Subcutaneous abdominal adipose tissue (tissue), 5 donors: ENCODE results near the gene SLC35F6.
A peak's percentile ranks its signal among the peaks of the same experiment; 100 is the strongest.

Experiments
- H3K27ac ChIP-seq: one replicate; pipeline ENCODE4 v1.7.0; 2013; ENCODE audit warnings: low read depth, mild to moderate bottlenecking, inconsistent platforms, low read length, moderate library complexity
- H3K27me3 ChIP-seq, 5 donors: one replicate each; pipeline ENCODE4 v1.7.0; 2013; ENCODE audit warnings: low read length in 5 of 5, inconsistent platforms in 1 of 5; ENCODE audit not compliant: control insufficient read depth in 5 of 5, insufficient read depth in 4 of 5
- H3K36me3 ChIP-seq, 5 donors: one replicate each; pipeline ENCODE4 v1.7.0; 2013; ENCODE audit warnings: low read length in 5 of 5; ENCODE audit not compliant: control insufficient read depth in 5 of 5, insufficient read depth in 5 of 5
- H3K4me1 ChIP-seq, 5 donors: one replicate each; pipeline ENCODE4 v1.7.0; 2013; ENCODE audit warnings: low read length in 5 of 5, mild to moderate bottlenecking in 3 of 5, moderate library complexity in 1 of 5; ENCODE audit not compliant: control insufficient read depth in 5 of 5, insufficient read depth in 5 of 5
- H3K4me3 ChIP-seq, 5 donors: one replicate each; pipeline ENCODE4 v1.7.0; 2013; ENCODE audit warnings: low read length in 5 of 5, low read depth in 1 of 5
- H3K9ac ChIP-seq, 5 donors: one replicate each; pipeline ENCODE4 v1.7.0; 2013; ENCODE audit warnings: low read length in 5 of 5, mild to moderate bottlenecking in 4 of 5, moderate library complexity in 3 of 5
- H3K9me3 ChIP-seq, 5 donors: one replicate each; pipeline ENCODE4 v1.7.0; 2013; ENCODE audit warnings: low read length in 5 of 5; ENCODE audit not compliant: control insufficient read depth in 5 of 5
- donor health status: healthy.
- donor health status: healthy.
- donor health status: healthy.
- donor health status: healthy.
- donor health status: healthy.

Gene SLC35F6

GRCh38 chr2:26767129-26767528 lies 3.0 kb downstream of the SLC35F6 start:
- no peak overlapping the region for H3K4me3 ChIP-seq
- H3K27me3 ChIP-seq: no peaks in the 10 kb centered on the region
- H3K36me3 ChIP-seq: no peaks in the 10 kb centered on the region
- peaks cover 20 to 88% (median 77%) of the 10 kb centered on the region in 5 donors for H3K4me1 ChIP-seq
- peak overlapping the region in 3 of 5 donors; percentile 20 to 52 (median 26) for H3K9ac ChIP-seq
- H3K9me3 ChIP-seq: no peaks in the 10 kb centered on the region
- peak overlapping the region; percentile 58 for H3K27ac ChIP-seq

GRCh38 chr2:26767894-26768487 lies 3.9 kb downstream of the SLC35F6 start:
- Histone ChIP-seq H3K27me3 (no peaks in the 10 kb centered on the region), H3K4me1 (peaks cover 28 to 97% (median 85%) of the 10 kb centered on the region in 5 donors), H3K27ac (peak overlapping the region; percentile 93)

GRCh38 chr2:26768759-26769088 lies 4.6 kb downstream of the SLC35F6 start:
- Histone ChIP-seq H3K27ac (peak overlapping the region; percentile 93), H3K9ac (peak overlapping the region in 2 of 5 donors; percentile 56 to 72), H3K9me3 (no peaks in the 10 kb centered on the region), H3K27me3 (no peaks in the 10 kb centered on the region), H3K4me1 (peaks cover 28 to 92% (median 82%) of the 10 kb centered on the region in 5 donors), H3K4me3 (peak overlapping the region in 1 of 5 donors; percentile 17), H3K36me3 (peaks cover 0 to under 1% (median 0%) of the 10 kb centered on the region in 5 donors)

More at GRCh38 chr2:26767894-26768487, 3.9 kb downstream of the SLC35F6 start:
- Histone ChIP-seq H3K36me3 (no peaks in the 10 kb centered on the region), H3K4me3 (no peak overlapping the region), H3K9me3 (no peaks in the 10 kb centered on the region), H3K9ac (no peak overlapping the region)

GRCh38 chr2:26769089-26769761 lies 5.1 kb downstream of the SLC35F6 start:
- Histone ChIP-seq H3K9me3 (no peaks in the 10 kb centered on the region), H3K36me3 (peaks cover 0 to 5% (median 4%) of the 10 kb centered on the region in 5 donors), H3K4me3 (peak overlapping the region in 2 of 5 donors; percentile 11 to 38), H3K27me3 (no peaks in the 10 kb centered on the region), H3K4me1 (peaks cover 28 to 94% (median 87%) of the 10 kb centered on the region in 5 donors), H3K27ac (peak overlapping the region; percentile 93), H3K9ac (peak overlapping the region in 3 of 5 donors; percentile 39 to 72 (median 56))

- Histone ChIP-seq H3K4me3 (no peak overlapping the region), H3K9me3 (no peaks in the 10 kb centered on the region), H3K27me3 (no peaks in the 10 kb centered on the region), H3K4me1 (peaks cover 22 to 78% (median 73%) of the 10 kb centered on the region in 5 donors), H3K9ac (peak overlapping the region in 4 of 5 donors; percentile 15 to 61 (median 42)), H3K36me3 (peaks cover 0 to 24% (median 22%) of the 10 kb centered on the region in 5 donors), H3K27ac (peak overlapping the region; percentile 93)
Measured at GRCh38 chr2:26770986-26771586, 7.0 kb downstream of the SLC35F6 start.

- H3K9me3 ChIP-seq: no peaks in the 10 kb centered on the region
- no peaks in the 10 kb centered on the region for H3K27me3 ChIP-seq
- peaks cover 0 to 36% (median 34%) of the 10 kb centered on the region in 5 donors for H3K36me3 ChIP-seq
- peak overlapping the region in 3 of 5 donors; percentile 38 to 50 (median 50) for H3K9ac ChIP-seq
- H3K4me3 ChIP-seq: peak overlapping the region in 4 of 5 donors; percentile 1 to 19 (median 12)
- H3K27ac ChIP-seq: peak overlapping the region; percentile 93
- H3K4me1 ChIP-seq: peaks cover 22 to 66% (median 62%) of the 10 kb centered on the region in 5 donors
Measured at GRCh38 chr2:26772064-26773001, 8.2 kb downstream of the SLC35F6 start.

- peaks cover 0 to 74% (median 64%) of the 10 kb centered on the region in 5 donors for H3K36me3 ChIP-seq
- peaks cover 16 to 35% (median 34%) of the 10 kb centered on the region in 5 donors for H3K4me1 ChIP-seq
- H3K27me3 ChIP-seq: no peaks in the 10 kb centered on the region
- no peak overlapping the region for H3K9ac ChIP-seq
- no peak overlapping the region for H3K4me3 ChIP-seq
- no peak overlapping the region for H3K27ac ChIP-seq
- H3K9me3 ChIP-seq: no peaks in the 10 kb centered on the region
Measured at GRCh38 chr2:26776195-26776800, 12.2 kb downstream of the SLC35F6 start.

- no peak overlapping the region for H3K4me3 ChIP-seq
- no peak overlapping the region for H3K27ac ChIP-seq
- H3K27me3 ChIP-seq: no peaks in the 10 kb centered on the region
- peaks cover 0 to 17% (median 16%) of the 10 kb centered on the region in 5 donors for H3K4me1 ChIP-seq
- no peak overlapping the region for H3K9ac ChIP-seq
- peaks cover 0 to 78% (median 64%) of the 10 kb centered on the region in 5 donors for H3K36me3 ChIP-seq
- H3K9me3 ChIP-seq: no peaks in the 10 kb centered on the region
Measured at GRCh38 chr2:26778098-26778497, 14.0 kb downstream of the SLC35F6 start.

GRCh38 chr2:26778507-26778906 lies 14.4 kb downstream of the SLC35F6 start:
- Histone ChIP-seq H3K36me3 (peaks cover 0 to 78% (median 64%) of the 10 kb centered on the region in 5 donors), H3K4me3 (no peak overlapping the region)

More at GRCh38 chr2:26778507-26778906, 14.4 kb downstream of the SLC35F6 start:
- H3K27me3 ChIP-seq: no peaks in the 10 kb centered on the region
- no peak overlapping the region for H3K9ac ChIP-seq
- peaks cover 0 to 17% (median 16%) of the 10 kb centered on the region in 5 donors for H3K4me1 ChIP-seq
- no peak overlapping the region for H3K27ac ChIP-seq
- H3K9me3 ChIP-seq: no peaks in the 10 kb centered on the region
